ENCODE measurements around the gene TOR1AIP1.
"Not testable (repeated sequence)": the region's sequence is repeated elsewhere in the genome, so short reads cannot be mapped to it uniquely, and the experiment has no call there.

TOR1AIP1 gene

DNA sequence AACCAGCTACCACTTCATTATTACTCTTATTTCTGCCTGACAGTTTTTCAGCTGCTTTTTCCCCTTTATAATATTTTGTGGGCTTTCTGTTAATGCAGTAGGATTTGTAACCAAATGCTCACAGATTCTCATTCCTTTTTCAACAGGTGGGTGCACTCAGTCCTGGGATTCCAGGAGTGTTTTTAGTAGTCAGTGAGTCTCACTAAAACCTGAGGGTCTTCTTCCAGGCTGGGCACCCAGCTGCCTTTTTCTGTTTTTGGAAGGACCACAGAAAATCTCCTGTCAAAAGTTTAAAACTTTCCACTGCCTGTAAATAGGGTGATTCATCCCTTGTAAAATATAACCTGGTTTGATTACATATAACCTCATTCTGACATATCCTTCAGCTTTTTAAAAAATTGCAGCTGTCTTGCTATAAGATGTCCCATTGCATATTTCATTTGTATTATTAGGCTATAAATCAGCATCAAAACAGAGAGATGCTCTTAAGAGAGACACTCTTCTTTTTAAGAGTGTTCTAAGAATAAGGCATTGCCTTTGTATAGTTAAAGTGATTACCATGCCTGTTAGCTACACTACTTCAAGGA lies 55.7 kb downstream of the TOR1AIP1 start:
- no peak for DNase-seq (ENCODE audit: low spot score)

DNA sequence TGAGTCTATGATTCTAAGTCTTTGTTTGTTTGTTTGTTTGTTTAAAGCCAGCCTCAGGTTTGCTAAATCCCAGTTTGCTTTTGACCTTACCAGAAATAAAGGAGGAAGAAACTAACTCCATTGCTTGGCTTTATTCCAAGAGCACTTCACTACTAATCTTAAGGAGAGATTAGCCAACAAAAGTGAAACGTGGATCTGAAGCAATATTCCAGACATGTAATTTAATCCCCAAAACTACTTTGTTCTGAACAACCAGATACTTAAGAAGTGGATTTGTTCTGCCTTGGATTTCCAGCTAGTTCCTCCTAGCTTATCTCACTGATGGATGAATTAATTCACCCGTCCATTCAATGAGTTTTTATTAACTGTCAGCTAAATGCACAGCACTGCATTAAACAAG lies 56.7 kb downstream of the TOR1AIP1 start:
- DNase-seq (ENCODE audit: low spot score): no peak

DNA sequence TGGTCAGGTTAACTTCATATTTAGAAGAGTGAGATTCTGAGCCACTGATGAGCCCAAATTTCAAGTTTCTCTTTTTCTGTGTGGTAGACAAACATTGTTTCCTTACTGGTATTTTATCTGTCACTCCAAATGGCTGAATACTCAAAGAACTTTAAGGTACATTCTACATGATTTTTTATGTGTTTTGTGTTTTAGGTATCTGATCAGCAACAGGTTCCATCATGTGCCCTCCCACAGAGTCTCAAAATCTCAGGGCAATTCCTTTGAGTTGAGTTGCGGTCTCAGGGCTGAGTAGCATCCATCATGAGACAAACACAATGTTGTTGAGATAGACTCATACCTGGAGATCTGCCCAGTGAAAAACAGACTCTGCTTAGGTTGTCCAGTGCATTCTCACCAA lies 57.9 kb downstream of the TOR1AIP1 start:
- DNase-seq (ENCODE audit: low spot score): no peak

DNA sequence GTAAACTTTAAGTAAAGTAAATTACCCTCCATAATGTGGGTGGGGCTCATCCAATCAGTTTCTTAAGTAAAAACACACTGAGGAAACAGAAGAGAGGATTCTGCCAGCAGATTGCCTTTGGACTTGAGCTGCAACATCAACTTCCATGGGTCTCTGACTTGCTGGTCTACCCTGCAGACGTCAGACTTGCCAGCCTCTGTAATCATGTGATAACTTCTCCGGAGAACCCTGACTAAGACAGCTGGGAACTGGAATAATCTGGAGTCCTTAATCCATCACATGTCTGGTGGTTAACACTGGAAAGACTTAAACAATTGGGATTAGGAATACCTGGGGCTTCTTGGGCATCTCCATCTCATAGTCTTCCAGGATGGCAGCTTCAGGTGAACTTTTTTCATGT lies 59.4 kb downstream of the TOR1AIP1 start:
- no peak for DNase-seq (ENCODE audit: low spot score)

DNA sequence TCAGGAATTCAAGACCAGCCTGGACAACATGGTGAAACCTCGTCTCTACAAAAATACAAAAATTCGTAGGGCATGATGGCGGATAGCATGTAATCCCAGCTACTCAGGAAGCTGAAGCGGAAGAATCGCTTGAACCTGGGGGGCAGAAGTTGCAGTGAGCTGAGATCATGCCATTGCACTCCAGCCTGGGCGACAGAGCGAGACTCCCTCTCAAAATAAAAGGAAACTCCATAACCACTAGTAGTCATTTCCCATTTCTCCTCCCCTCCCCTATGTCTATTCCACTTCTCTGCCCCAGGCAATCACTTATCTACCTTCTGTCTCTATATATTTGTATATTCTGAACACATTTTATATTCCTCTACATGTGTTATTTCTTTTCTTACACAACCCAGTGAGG lies 68.6 kb downstream of the TOR1AIP1 start:
- DNase-seq (ENCODE audit: low spot score): no peak

DNA sequence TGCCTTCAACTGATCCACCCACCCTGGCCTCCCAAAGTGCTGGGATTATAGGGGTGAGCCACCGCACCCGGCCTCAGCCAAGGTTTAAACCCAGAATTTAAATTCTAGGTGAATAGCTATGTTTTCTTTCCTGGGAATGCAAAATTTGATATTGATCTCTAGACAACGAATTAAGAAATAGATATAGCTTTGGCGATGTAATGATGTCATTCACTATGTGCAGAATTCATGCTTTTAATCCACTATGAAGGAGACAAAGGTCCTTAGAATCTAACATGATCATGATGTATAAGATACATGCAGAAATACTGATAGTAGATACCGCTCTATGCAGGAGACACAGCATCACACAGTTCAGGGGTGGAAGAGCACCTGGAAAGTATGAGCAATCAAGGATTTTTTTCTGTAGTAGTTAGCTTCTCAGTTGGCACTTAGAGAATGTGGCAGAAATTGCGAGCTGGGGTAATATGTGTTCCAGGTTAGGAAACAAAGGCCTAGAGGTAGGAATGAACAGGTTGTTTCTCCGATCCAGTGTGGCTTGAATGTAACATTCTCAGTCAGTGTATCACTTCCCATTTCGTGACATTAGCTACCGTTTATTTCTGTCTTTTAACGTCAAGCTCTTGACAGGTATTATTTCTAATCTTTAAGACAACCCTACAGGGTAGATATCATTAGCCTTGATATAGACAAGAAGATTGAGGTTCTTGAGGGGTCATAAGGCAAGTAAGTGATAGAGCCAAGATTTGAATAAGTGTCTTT lies 69.5 kb downstream of the TOR1AIP1 start:
- peak; percentile 25 for DNase-seq (ENCODE audit: low spot score)

DNA sequence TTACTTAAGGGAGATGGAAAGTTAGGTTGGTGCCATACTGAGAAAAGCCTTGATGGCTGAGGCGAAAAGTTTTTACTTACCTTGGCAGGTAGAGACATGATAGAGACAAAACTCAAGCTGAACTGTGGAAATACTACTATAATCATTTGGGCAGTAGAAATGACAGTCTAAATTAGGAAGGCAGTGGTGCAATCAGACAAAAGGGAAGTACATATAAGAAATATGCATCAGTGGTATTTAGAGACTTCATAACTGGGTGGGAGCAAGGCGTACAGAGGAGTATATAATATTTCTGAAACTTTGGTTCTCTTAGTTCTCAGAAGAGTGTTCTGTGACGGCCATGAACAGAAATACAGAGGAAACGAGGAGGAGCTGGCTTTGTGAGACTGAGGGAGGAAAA lies 70.1 kb downstream of the TOR1AIP1 start:
- DNase-seq (ENCODE audit: low spot score): peak; percentile 28

DNA sequence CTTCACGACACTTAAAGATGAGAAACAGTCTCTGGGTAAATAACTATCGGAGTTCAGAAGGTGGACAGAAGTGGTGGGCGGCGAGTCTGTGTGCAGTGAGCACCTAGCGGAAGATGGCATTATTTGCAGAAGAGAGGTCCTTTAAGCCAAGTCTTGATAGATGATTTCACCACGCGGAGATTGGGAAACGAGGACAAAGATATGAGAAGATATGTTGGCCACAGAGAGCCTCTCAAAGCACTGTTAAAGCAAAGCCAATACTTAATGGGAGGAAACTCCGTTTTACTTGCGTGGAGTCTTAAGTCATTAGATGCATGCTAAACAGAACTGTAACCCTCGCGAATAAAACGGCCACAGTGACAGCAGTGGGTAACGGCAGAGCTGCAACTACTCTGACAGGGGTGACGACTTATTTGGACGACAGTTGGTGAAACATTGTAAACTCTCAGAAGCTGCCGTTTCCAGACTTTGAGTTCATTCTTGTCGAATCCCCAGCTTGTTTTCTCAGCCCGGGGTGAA lies 71.9 kb downstream of the TOR1AIP1 start:
- DNase-seq (ENCODE audit: low spot score): peak; percentile 92

DNA sequence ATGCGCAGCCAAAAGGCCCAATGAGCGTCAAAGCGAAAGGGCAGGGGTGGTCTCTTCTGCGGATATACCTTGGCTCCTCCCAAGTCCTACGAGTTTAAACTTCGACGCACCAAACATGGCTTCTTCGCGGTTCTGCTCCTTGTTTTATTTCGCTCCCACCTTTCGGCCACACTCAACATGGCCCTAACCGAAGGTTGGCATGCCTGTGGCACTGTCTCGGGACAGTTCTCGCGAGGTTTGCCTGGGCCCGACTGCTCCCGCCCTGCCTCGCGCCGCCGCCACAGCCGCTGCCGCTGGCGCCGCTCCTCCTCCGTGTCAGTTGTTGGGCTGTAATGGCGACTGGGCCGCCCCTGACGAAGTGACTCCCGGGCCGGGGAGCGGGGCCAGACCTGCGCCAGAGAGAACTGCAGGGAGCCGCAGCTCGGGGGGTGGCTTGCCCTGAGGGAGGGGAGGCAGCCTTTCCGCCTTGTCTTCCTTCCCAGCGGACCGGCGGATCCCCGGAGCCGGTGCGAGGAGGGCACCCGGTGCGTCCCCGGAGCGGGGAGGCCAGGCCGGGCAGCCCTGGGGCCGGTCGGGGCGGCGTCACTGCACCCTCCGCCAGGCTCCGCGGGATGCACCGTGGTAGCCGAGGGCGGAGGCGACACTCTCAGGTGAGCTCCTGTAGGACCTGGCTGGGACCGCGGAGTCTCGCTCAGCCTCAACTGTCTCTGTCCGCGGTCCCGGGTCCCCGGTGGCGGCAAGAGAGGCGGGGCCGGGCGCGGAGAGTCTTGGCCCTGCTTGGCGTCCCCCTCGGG lies 72.6 kb downstream of the TOR1AIP1 start, which contains the start of gene CEP350:
Gene CEP350 (plus strand): TSS at position 318 of the 794 bp plus-strand sequence. CDS start 31,372 bp downstream, outside the sequence.
- DNase-seq (ENCODE audit: low spot score): peak; percentile 100

DNA sequence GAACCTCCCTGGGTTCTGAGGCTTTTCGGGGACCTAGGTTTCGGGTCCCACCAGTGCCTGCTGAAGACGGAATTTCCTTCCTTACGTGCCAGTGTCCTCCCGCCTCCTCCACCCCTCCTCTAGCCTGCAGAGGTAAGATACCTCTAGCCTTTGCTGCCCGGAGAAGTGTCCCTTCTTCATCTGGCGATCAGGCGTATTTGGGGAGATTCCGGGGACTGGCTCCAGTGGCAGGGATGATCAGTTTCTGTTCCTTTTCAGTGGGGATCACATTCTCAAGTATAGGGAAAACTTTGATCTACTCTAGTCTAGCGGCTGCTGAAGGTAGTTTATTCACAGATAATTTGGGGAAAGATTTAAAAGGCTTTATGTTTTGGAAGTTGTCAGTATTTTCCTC lies 73.2 kb downstream of the TOR1AIP1 start:
- DNase-seq (ENCODE audit: low spot score): peak; percentile 72

DNA sequence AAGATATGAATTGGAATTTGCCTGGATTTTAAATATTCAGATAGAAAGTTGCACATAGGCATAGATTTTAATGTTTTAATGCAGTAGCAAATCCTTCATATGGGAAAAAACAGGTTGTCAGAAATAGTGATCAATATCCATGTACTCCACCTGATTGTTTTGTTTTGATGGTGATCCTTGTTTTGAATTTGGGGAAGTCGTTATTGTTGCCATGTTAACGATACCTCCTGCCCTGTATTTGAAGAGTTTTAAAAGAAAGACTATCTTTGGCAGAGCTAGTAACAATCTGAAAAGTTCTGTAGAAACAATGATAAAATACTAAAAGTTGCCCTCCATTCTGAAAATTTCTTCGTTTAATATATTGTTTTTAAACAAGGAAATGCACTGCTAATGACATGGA lies 73.6 kb downstream of the TOR1AIP1 start:
- peak; percentile 51 for DNase-seq (ENCODE audit: low spot score)

DNA sequence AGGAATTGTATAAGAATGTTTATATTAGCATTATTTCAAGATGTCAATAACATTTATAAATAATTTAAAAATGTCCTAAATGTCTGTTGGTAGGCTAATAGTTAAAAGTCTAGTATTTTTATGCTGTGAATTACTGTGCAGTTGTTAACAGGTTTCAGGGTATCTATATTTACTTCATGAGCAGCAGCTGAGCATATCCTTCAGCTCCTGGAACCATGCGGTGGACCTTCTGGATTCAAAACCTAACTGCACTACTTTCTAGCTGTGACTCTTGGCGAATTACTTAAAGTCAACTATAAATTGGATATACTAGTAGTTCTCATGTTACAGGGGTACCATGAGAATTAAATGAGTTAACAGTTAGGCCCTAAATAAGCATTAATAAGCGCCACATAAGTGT lies 76.3 kb downstream of the TOR1AIP1 start:
- no peak for DNase-seq (ENCODE audit: low spot score)

DNA sequence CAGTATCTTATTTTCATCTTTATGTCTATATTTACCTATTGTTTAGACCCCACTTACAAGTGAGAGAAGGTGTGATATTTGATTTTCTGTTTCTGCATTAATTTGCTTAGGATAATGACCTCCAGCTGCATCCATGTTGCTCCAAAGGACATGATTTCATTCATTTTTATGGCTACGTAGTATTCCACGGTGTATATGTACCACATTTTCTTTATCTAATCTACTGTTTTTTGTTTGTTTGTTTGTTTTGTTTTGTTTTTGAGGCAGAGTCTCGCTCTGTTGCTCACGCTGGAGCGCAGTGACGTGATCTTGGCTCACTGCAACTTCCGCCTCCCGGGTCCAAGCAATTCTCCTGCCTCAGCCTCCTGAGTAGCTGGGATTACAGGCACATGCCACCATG lies 80.1 kb downstream of the TOR1AIP1 start:
- not testable (repeated sequence) for DNase-seq (ENCODE audit: low spot score)

DNA sequence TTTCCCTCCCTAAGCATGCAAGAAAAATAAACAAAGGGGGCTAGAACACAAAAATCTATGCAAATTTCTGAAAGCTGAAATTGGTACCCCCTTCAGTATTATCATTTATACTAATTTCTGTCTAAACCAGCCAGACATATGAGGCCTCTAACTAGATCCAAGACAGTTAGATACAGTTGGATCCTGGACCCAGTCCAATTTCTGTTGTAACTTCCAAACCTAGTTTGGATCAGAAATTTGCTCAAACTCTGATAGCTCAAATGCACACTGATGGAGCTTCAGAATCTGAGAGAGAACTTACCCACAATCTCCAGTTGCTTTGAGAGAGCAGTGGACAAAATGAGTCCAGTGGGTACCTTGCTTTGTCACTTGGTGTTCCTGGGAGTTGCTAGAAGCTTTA lies 84.5 kb downstream of the TOR1AIP1 start:
- no peak for DNase-seq (ENCODE audit: low spot score)

DNA sequence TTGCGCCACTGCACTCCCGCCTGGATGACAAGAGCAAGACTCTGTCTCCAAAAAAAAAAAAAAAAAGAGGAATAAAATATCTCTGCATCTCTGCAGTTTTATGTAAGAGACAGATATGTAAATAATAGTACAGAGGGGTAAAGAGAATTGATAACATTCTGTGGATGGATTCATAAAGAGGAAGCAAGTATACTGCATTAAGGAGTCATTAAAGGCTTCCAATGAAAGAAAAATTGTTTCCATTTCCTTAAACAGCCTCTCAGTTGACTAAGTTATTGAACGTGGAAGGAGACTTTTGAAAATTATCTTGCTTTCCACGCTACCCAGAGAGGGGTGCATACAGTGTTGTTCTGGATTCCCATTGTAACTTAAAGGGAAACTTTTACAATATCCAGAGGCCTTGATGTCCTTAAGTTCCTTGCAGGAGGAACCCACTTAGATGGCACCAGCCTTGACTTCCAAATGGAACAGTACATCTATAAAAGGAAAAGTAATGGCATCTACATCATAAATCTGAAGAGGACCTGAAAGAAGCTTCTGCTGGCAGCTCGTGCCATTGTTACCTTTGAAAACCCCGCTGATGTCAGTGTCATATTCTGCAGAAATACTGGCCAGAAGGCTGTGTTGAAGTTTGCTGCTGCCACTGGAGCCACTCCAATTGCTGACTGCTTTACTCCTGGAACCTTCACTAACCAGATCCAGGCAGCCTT lies 86.4 kb downstream of the TOR1AIP1 start:
- DNase-seq (ENCODE audit: low spot score): no peak

DNA sequence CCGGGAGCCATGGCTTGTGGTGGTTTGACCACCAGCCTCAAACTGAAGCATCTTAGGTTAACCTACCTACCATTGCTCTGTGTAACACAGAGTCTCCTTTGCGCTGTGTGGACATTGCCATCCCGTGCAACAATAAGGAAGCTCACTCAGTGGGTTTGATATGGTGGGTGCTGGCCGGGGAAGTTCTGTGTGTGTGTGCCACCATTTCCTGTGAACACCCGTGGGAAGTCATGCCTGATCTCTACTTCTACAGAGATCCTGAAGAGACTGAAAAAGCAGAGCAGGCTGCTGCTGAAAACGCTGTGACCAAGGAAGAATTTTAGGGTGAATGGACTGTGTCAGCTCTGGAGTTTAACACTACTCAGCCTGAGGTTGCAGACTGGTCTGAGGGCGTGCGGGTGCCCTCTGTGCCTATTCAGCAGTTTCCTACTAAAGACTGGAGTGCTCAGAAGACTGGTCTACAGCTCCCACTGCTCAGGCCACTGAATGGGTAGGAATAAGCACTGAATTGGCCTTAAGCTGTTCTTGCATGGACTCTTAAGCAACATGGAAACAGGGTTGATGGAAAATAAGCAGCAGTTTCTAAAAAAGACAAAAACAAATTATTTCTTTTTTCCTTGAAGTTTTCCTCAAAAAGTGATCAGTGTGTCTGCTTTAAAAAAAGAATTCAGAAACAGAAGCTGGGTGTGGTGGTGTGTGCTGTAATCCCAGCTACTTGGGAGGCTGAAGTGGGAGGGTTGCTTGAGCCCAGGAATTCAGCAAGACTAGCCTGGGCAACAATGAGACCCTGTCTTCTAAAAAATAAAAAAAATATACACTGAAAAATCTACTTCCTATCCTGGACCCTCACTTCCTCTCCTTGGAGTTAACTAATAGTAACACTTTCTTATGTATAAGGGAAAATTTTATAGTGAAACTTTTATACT lies 87.2 kb downstream of the TOR1AIP1 start:
- DNase-seq (ENCODE audit: low spot score): no peak
